Nephron (organoid): ENCODE results near the gene FRMD1.

Experiments
- H3K27ac Mint-ChIP-seq, 3 experiments: 2 replicates each; pipeline ENCODE4 v1.8.0; 2020; ENCODE audit warnings: mixed read lengths in 3 of 3, mild to moderate bottlenecking in 2 of 3, moderate library complexity in 1 of 3
- H3K27me3 Mint-ChIP-seq: 2 replicates; pipeline ENCODE4 v1.8.0; 2021; ENCODE audit warnings: low read depth, mild to moderate bottlenecking, moderate library complexity, mixed read lengths
- H3K36me3 Mint-ChIP-seq: 2 replicates; pipeline ENCODE4 v1.8.0; 2020; ENCODE audit warnings: low read depth, mixed read lengths
- H3K4me1 Mint-ChIP-seq: 2 replicates; pipeline ENCODE4 v1.8.0; 2020; ENCODE audit warnings: mixed read lengths
- H3K4me3 Mint-ChIP-seq, 3 experiments: 2 replicates each; pipeline ENCODE4 v1.8.0; 2020; ENCODE audit warnings: mild to moderate bottlenecking in 3 of 3, mixed read lengths in 3 of 3, moderate library complexity in 2 of 3
- H3K9me3 Mint-ChIP-seq: 2 replicates; pipeline ENCODE4 v1.8.0; 2020; ENCODE audit warnings: mixed read lengths
- TF ChIP-seq, protein P1 (sequence below), 3 experiments: fragments of 200-600 bp; sonication (generic); IDR thresholded peaks; one replicate each; pipeline ENCODE4 v1.5.0; 2021; ENCODE audit warnings: antibody characterized with exemption in 3 of 3; ENCODE audit not compliant: unreplicated experiment in 3 of 3

Gene FRMD1

DNA sequence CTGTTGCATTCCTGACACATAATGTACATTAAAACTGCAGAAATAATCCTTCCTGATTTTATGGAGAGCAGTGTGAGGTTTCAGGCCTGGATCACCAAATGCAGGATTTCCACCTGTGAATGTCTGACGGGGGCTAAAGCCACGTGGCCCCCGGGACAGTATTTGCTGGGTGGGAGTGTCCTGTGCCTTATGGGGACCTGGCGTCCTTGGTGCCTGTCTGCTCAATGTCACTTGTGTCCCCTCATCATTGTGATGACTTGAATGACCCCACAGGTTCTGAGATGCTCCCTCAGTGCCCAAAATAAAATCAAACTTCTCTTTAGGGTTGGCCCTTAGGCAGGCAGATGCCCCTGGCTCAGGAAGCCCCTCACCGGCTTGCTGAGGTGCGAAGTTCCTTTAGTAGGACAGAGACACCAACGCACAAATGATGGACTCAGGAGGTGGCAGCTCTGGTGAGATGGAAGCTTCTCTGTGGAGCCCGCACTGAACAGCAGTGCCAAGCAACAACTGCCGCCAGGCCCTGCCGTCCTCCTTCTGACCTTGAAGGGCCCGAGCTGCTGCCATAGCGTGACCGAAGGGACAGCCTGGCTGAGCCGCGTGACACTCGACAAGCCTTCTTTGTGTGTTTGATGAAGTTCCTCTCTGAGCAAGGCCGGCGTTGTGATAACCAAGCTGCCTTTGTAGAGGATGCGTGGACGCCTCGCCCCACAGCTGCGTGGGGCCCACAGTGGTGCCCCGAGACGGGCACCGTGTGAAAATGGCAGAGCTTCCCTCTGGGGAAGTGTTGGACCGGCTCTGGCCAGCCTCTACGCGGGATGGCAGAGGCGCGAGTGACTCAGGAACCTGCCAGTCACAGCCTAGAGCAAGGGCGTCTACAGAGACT, 30.9 kb downstream of the FRMD1 start:
- H3K36me3 Mint-ChIP-seq: no peaks in the 10 kb centered on the region
- H3K4me1 Mint-ChIP-seq: peaks cover 26% of the 10 kb centered on the region
- peaks cover 12% of the 10 kb centered on the region for H3K27me3 Mint-ChIP-seq
- TF ChIP-seq, protein P1, sequence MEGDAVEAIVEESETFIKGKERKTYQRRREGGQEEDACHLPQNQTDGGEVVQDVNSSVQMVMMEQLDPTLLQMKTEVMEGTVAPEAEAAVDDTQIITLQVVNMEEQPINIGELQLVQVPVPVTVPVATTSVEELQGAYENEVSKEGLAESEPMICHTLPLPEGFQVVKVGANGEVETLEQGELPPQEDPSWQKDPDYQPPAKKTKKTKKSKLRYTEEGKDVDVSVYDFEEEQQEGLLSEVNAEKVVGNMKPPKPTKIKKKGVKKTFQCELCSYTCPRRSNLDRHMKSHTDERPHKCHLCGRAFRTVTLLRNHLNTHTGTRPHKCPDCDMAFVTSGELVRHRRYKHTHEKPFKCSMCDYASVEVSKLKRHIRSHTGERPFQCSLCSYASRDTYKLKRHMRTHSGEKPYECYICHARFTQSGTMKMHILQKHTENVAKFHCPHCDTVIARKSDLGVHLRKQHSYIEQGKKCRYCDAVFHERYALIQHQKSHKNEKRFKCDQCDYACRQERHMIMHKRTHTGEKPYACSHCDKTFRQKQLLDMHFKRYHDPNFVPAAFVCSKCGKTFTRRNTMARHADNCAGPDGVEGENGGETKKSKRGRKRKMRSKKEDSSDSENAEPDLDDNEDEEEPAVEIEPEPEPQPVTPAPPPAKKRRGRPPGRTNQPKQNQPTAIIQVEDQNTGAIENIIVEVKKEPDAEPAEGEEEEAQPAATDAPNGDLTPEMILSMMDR (IDR thresholded peaks at IDR 0.05; ENCODE audit: unreplicated experiment in 3 of 3): no peak
- H3K9me3 Mint-ChIP-seq: no peaks in the 10 kb centered on the region
- H3K27ac Mint-ChIP-seq: no peak overlapping the region
- H3K4me3 Mint-ChIP-seq: no peak overlapping the region

DNA sequence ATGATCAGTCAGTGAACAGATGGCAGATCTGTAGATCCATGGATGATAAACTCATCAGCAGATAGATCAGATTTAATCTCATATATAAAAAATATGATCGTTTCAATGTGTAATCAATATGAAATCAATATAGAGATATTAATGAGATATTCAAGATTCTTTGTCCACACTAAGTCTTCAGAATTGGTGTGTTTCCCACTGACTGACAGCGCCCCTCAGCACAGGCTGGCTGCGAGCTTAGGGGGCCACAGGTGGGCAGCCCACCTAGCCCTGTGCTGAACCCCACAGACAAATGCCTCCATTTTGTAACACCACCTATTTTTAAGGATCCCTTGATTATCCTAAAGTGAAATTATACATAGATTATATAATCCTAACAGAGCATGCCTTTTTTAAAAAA, 32.3 kb downstream of the FRMD1 start:
- peaks cover 12% of the 10 kb centered on the region for H3K27me3 Mint-ChIP-seq
- no peak overlapping the region for H3K4me3 Mint-ChIP-seq
- H3K27ac Mint-ChIP-seq: no peak overlapping the region
- peaks cover 26% of the 10 kb centered on the region for H3K4me1 Mint-ChIP-seq
- no peaks in the 10 kb centered on the region for H3K36me3 Mint-ChIP-seq
- peaks cover 6% of the 10 kb centered on the region for H3K9me3 Mint-ChIP-seq
- TF ChIP-seq, protein P1 (IDR thresholded peaks at IDR 0.05; ENCODE audit: unreplicated experiment in 3 of 3): no peak

DNA sequence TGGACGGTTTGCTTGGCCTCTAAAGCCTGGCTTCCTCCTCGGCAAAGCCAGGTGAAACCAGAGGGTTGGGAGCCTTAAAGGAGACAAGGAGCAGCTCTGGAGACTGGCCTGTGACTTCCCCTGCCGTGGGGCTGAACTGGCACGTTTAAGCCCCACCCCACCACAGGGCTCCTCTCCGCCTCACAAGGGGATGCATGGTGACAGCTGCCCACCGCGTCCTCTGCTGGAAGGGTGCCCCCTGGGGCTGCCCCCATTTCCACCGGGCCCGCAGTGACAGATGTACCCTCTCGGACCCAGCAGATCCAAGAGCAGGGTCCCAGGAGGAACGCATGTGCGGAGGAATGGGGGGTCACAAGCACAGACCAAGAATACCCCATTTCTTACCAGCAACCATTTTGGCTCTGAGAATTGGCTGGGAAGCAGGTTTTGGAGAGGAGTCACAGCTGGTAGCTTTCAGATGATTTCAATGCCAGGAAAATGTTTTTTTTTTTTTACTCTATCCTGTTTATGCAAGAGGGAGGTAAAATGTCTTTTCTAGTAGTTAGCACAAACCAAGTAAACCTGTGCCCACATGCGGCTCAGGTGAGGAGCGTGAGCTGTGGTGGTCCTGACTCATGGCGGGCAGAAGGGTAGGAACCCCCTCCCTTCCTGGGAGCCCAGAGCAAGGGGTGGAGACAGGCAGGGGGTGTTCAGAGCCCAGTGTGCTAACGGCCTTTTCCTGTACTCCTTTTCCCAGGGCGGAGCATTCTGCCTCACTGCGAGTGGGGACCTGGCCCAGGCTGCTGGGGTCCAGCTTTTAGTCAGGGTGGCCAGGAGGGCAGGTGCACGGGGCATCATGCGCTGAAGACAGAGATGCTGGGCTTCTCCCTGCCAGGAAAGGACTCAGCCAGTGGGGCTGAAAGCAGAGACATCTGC, 33.0 kb downstream of the FRMD1 start:
- H3K4me1 Mint-ChIP-seq: peaks cover 26% of the 10 kb centered on the region
- peaks cover 7% of the 10 kb centered on the region for H3K27me3 Mint-ChIP-seq
- peak overlapping the region in 1 of 3 experiments; percentile 57 for H3K27ac Mint-ChIP-seq
- TF ChIP-seq, protein P1 (IDR thresholded peaks at IDR 0.05; ENCODE audit: unreplicated experiment in 3 of 3): no peak
- H3K9me3 Mint-ChIP-seq: peaks cover 13% of the 10 kb centered on the region
- H3K4me3 Mint-ChIP-seq: no peak overlapping the region
- no peaks in the 10 kb centered on the region for H3K36me3 Mint-ChIP-seq

DNA sequence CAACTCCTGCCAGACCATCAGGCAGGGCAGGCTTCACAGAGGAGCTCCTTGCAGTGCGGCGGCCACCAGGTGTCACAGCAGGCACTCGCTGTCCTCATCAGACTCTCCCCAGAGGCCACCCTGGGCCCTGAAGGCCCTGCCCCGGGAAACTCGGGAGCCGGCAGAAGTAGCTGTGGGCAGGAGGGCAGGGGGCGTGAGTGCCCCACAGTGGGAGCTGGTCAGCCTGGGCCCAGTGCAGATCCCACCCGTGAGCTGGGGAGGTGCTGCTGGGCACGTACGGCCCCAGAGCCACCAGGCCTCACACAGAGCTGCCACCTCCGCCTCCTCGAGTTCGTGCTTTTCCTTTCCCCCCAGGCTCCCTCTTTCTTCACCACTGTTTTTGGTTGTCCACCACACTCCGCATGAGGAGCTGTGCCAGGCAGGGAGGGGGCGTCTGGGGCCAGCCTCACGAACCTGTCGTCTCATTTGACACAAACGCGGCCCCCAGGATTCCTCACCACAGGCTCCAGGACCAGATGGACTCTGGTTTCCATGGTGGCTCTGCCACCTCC, 33.8 kb downstream of the FRMD1 start:
- Mint-ChIP-seq H3K4me1 (peaks cover 26% of the 10 kb centered on the region), H3K36me3 (no peaks in the 10 kb centered on the region), H3K4me3 (no peak overlapping the region), H3K9me3 (peaks cover 18% of the 10 kb centered on the region), H3K27ac (no peak overlapping the region), H3K27me3 (peaks cover 7% of the 10 kb centered on the region)
- TF ChIP-seq, protein P1 (IDR thresholded peaks at IDR 0.05; ENCODE audit: unreplicated experiment in 3 of 3): no peak

DNA sequence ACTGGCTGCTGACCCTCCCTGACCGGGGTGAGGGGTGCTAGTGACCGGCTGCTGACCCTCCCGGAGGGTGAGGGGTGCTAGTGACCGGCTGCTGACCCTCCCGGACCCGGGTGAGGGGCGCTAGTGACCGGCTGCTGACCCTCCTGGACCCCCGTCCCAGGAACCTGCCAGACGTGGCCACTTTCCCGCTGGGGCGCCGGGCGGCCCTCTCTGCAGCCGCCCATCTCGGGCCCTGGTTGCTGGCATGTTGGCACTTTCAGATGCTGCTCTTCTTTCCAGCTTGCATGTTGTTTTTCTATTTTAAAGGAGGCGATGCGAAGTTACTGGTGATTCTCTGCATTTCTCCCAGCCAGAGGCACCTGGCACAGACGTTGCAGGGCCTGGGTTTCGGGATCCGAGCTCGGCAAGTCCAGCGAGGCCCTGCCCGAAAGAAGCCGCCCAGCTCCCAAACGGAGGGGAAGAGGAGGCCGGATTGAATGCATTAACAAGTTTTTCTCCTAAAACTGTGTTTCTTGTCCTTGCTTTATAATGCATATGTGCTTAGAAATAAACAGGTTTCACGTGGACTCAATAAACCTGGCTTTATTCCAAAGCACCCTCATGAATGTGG, 34.4 kb downstream of the FRMD1 start:
- peaks cover 4% of the 10 kb centered on the region for H3K36me3 Mint-ChIP-seq
- H3K9me3 Mint-ChIP-seq: peaks cover 23% of the 10 kb centered on the region
- H3K27ac Mint-ChIP-seq: no peak overlapping the region
- H3K4me3 Mint-ChIP-seq: no peak overlapping the region
- peaks cover 22% of the 10 kb centered on the region for H3K4me1 Mint-ChIP-seq
- TF ChIP-seq, protein P1 (IDR thresholded peaks at IDR 0.05; ENCODE audit: unreplicated experiment in 3 of 3): no peak
- peaks cover 7% of the 10 kb centered on the region for H3K27me3 Mint-ChIP-seq
